D721Med (cell line): ENCODE measurements around the gene HECTD1.
"Not testable (repeated sequence)": the region's sequence is repeated elsewhere in the genome, so short reads cannot be mapped to it uniquely, and the experiment has no call there.

ENCODE experiments used
- DNase-seq: peaks from one replicate; pipeline ENCODE4 v3.0.0; 2011; ENCODE audit warnings: low spot score; ENCODE audit not compliant: insufficient read length
- FAIRE-seq: peaks from 2 replicates; lab custom pipeline; 2011; peaks lifted over from hg19 to GRCh38; lab: Jason Lieb, UNC
- CTCF ChIP-seq: IDR thresholded peaks from 2 replicates; pipeline ENCODE4 v1.5.1; 2012; ENCODE audit warnings: mild to moderate bottlenecking, control low read depth; ENCODE audit not compliant: insufficient read depth; ENCODE audit errors: missing control alignments

The HECTD1 gene

GRCh38 chr14:31208546-31209424 lies 1.2 kb upstream of the HECTD1 start:
- no peak for DNase-seq
- TF ChIP-seq CTCF = no peak
- no peak for FAIRE-seq

- FAIRE-seq (no peak), DNase-seq (no peak)
- no peak for TF ChIP-seq CTCF
Measured at GRCh38 chr14:31207287-31207754, 272 bp downstream of the HECTD1 start.

GRCh38 chr14:31206536-31207286 lies 882 bp downstream of the HECTD1 start:
- FAIRE-seq (no peak), DNase-seq (no peak)
- no peak for TF ChIP-seq CTCF

GRCh38 chr14:31205681-31206535 lies 1.7 kb downstream of the HECTD1 start:
- DNase-seq (no peak), FAIRE-seq (no peak)
- no peak for TF ChIP-seq CTCF

- FAIRE-seq (no peak), DNase-seq (no peak)
- no peak for TF ChIP-seq CTCF
Measured at GRCh38 chr14:31204593-31205534, 2.7 kb downstream of the HECTD1 start.

GRCh38 chr14:31203899-31204592 lies 3.5 kb downstream of the HECTD1 start:
- FAIRE-seq = not testable (repeated sequence)

More at GRCh38 chr14:31203899-31204592, 3.5 kb downstream of the HECTD1 start:
- not testable (repeated sequence) for DNase-seq
